Activated CD4-positive, CD25-positive, alpha-beta regulatory T cell treated with anti-CD3 and anti-CD28 coated beads, Interleukin-2, amount 50 U/mL, for 72 hours (primary cell): ENCODE results near the gene ZER1.
A peak's percentile ranks its signal among the peaks of the same experiment; 100 is the strongest.
"Not testable (repeated sequence)": the region's sequence is repeated elsewhere in the genome, so short reads cannot be mapped to it uniquely, and the experiment has no call there.

Experiments
- DNase-seq: peaks from one replicate; pipeline ENCODE4 v3.0.0; 2021

The ZER1 gene

GRCh38 chr9:128771745-128772519 is at the start of gene ZER1:
TSS of gene ZER1 (minus strand) at chr9:128771927. CDS start at chr9:128755565, 16,362 bp downstream.
- peak; percentile 95 for DNase-seq

GRCh38 chr9:128820665-128821583 is 49.2 kb upstream of the ZER1 start:
- DNase-seq = no peak

- no peak for DNase-seq
Observed at GRCh38 chr9:128819716-128820664, 48.3 kb upstream of the ZER1 start.

GRCh38 chr9:128818839-128819715 is 47.4 kb upstream of the ZER1 start:
- DNase-seq = peak; percentile 64

GRCh38 chr9:128818099-128818838 is 46.5 kb upstream of the ZER1 start, which contains the start of gene ENDOG:
TSS of gene ENDOG (plus strand) at chr9:128818500. CDS start at chr9:128818685, 185 bp downstream.
- peak; percentile 99 for DNase-seq

GRCh38 chr9:128810873-128811272 is 39.1 kb upstream of the ZER1 start:
- no peak for DNase-seq

- DNase-seq = no peak
Observed at GRCh38 chr9:128809831-128810230, 38.1 kb upstream of the ZER1 start.

- no peak for DNase-seq
Observed at GRCh38 chr9:128809036-128809599, 37.4 kb upstream of the ZER1 start.

GRCh38 chr9:128808543-128808942 is 36.8 kb upstream of the ZER1 start:
- DNase-seq = no peak

- no peak for DNase-seq
Observed at GRCh38 chr9:128807827-128808226, 36.1 kb upstream of the ZER1 start.

GRCh38 chr9:128805661-128806060 is 33.9 kb upstream of the ZER1 start:
- DNase-seq = no peak

GRCh38 chr9:128802482-128802881 is 30.8 kb upstream of the ZER1 start:
- no peak for DNase-seq

GRCh38 chr9:128800061-128800460 is 28.3 kb upstream of the ZER1 start:
- DNase-seq = no peak

- DNase-seq = no peak
Observed at GRCh38 chr9:128798896-128799295, 27.2 kb upstream of the ZER1 start.

- DNase-seq = not testable (repeated sequence)
Observed at GRCh38 chr9:128794961-128795360, 23.2 kb upstream of the ZER1 start.

- DNase-seq = no peak
Observed at GRCh38 chr9:128792978-128793686, 21.4 kb upstream of the ZER1 start.

GRCh38 chr9:128792134-128792533 is 20.4 kb upstream of the ZER1 start:
- DNase-seq = no peak

- DNase-seq = no peak
Observed at GRCh38 chr9:128790536-128790935, 18.8 kb upstream of the ZER1 start.

GRCh38 chr9:128788445-128788844 is 16.7 kb upstream of the ZER1 start:
- no peak for DNase-seq

- no peak for DNase-seq
Observed at GRCh38 chr9:128787659-128788058, 15.9 kb upstream of the ZER1 start.
